ENCODE data around the gene KRT28. TPM values are rescaled to one million over a fixed set of nuclear protein-coding genes. Genes with fewer than 3 reads are reported as not detected.
A peak's percentile ranks its signal among the peaks of the same experiment; 100 is the strongest.

Gene KRT28, protein sequence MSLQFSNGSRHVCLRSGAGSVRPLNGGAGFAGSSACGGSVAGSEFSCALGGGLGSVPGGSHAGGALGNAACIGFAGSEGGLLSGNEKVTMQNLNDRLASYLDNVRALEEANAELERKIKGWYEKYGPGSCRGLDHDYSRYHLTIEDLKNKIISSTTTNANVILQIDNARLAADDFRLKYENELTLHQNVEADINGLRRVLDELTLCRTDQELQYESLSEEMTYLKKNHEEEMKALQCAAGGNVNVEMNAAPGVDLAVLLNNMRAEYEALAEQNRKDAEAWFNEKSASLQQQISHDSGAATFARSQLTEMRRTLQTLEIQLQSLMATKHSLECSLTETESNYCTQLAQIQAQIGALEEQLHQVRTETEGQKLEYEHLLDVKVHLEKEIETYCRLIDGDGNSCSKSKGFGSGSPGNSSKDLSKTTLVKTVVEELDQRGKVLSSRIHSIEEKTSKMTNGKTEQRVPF
- total RNA-seq = not detected

DNA sequence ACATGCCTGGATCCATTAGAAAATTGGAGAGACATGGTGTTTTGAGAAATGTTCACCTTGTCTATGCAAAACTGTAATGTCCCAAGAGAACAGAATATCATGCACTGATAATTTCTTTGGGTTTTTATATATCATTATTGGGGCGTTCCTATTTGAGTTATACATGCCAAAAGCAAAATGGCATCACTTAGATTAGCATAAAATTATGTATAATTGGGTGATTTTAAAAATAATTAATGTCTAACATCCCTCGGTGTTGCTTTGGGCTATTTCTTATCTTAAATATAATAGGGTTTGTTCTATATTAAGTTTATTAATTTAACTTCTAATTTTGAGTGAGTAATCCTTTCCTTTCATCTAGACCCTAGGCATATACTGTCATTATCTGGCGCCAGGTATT, at the start of gene KRT28:
Gene KRT28, minus strand, starts transcription at position 101 of the 400 bp plus-strand sequence. Its CDS starts 66 bp downstream, at position 35.
- peaks cover 24 to 34% of the 10 kb centered on the region in 2 donors for H3K27me3 Mint-ChIP-seq

DNA sequence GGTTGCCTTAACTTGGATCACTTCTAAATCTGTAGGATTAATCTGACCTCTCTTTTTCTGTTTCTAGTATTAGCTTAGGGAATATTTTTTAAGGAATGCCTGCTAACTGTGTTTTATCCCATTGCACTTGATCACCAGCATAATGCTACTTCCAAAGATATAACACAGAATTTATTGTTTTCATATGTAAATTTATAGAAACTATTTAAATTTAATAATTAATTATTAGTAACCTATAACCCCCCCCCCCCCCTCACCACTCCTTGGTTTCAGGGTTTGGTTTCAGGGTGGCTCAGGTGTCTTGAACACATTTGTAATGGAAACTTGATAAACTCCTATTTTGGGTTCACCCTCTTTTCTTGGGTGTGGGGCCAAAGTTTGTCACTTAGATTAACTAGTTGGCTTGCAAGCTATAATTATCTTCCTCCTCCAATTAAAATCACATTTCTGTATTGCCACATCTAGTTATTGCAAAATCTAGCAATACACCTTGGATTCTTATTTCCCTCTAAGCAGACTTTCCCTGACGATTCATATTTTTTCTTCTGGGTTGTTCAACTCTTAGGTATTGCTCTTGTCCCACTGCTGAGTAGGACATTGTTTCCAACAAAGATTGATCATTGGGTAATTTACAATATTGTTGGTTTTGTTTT, 49.0 kb upstream of the KRT28 start:
- ATAC-seq (no peak), DNase-seq (ENCODE audit: low spot score) (no peak)
- no peaks in the 10 kb centered on the region for H3K4me1 Mint-ChIP-seq (ENCODE audit: low read depth in 2 of 2)
- H3K9me3 Mint-ChIP-seq = no peaks in the 10 kb centered on the region
- H3K36me3 Mint-ChIP-seq = no peaks in the 10 kb centered on the region
- no peak overlapping the region for H3K27ac Mint-ChIP-seq
- peaks cover 46 to 62% of the 10 kb centered on the region in 2 donors for H3K27me3 Mint-ChIP-seq
- no peak overlapping the region for H3K4me3 Mint-ChIP-seq

More for the DNA sequence above, at the start of gene KRT28:
- no peaks in the 10 kb centered on the region for H3K36me3 Mint-ChIP-seq
- no peaks in the 10 kb centered on the region for H3K9me3 Mint-ChIP-seq
- no peak for ATAC-seq
- H3K4me1 Mint-ChIP-seq (ENCODE audit: low read depth in 2 of 2) = peaks cover 2 to 4% of the 10 kb centered on the region in 2 donors
- DNase-seq (ENCODE audit: low spot score) = no peak
- no peak within 1 kb of the TSS for H3K4me3 Mint-ChIP-seq
- H3K27ac Mint-ChIP-seq = no peak within 1 kb of the TSS

DNA sequence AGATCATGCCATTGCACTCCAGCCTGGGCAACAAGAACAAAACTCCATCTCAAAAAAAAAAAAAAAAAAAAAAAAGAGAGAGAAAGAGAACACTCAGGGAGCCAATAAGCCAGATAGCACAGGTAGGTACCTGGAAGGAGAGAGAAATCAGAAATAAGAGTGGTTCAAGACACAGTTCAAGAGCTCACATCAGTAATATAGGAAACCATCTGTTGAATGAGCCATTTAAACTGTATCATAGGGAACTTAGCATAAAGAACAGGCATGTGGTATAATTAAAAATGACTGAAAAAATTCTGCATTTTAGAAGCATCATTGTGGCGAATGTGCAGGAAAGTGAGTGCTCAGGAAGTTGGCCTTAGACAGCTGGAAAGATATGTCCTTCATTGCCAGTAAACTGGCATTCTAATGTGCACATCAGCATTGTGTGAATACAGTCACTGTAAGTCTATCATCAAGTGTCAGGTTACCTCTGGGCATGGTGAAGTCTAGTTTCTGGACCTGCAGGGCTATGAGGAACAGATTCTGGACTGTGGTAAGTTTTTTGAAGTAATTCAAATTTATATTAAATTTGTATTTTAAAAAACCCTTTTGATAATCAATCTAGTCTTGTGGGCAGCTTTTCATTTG, 46.9 kb upstream of the KRT28 start:
- ATAC-seq (no peak), DNase-seq (ENCODE audit: low spot score) (no peak)
- no peaks in the 10 kb centered on the region for H3K9me3 Mint-ChIP-seq
- no peak overlapping the region for H3K4me3 Mint-ChIP-seq
- H3K4me1 Mint-ChIP-seq (ENCODE audit: low read depth in 2 of 2) = no peaks in the 10 kb centered on the region
- H3K36me3 Mint-ChIP-seq = no peaks in the 10 kb centered on the region
- H3K27ac Mint-ChIP-seq = no peak overlapping the region
- peaks cover 45 to 49% of the 10 kb centered on the region in 2 donors for H3K27me3 Mint-ChIP-seq

DNA sequence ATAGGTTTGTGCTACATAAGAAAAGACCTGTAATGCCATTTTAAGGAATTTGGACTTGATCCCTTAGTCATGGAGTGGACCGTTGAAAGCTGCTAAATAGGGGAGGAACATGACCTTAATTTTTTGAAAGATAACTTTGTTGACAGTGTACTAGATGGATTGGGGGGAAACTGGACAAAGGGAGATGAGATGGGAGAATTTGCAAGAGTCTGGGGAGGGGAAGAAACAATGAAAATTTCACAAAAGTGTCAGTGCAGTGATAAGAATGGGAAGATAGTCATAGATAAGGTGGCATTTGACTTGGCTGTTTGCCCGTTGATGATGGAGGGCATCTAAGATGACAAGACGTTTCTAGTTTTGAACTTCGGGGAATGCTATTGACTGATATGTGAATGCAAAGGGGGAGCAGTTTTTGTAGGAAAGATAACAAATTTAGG, 44.9 kb upstream of the KRT28 start:
- ATAC-seq = no peak
- H3K27me3 Mint-ChIP-seq = peaks cover 36 to 51% of the 10 kb centered on the region in 2 donors

DNA sequence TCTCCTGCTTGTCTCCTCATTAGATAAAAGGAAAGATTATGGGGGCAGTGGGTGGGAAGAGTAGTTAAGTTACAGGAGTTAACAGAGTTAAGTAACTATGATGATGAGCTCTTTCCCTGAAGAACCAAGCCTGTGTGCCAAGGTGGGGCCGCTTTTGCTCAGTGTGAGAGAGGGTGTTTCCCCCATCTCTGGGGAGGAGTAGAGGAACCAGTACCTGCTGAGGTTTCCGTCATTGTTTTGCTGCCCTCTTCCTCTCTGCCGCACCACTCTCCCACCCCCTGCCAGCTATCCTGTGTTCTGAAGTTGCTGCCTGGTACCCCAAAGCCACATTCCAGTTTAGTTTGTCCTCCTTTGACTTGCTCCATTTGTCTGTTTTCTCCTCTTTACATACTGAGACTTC, 43.5 kb upstream of the KRT28 start:
- H3K4me3 Mint-ChIP-seq = no peak overlapping the region
- H3K9me3 Mint-ChIP-seq = no peaks in the 10 kb centered on the region
- H3K4me1 Mint-ChIP-seq (ENCODE audit: low read depth in 2 of 2) = no peaks in the 10 kb centered on the region
- ATAC-seq (no peak), DNase-seq (ENCODE audit: low spot score) (no peak)
- peaks cover 42 to 48% of the 10 kb centered on the region in 2 donors for H3K27me3 Mint-ChIP-seq
- H3K36me3 Mint-ChIP-seq = no peaks in the 10 kb centered on the region
- H3K27ac Mint-ChIP-seq = no peak overlapping the region

More for the DNA sequence above, 44.9 kb upstream of the KRT28 start:
- no peak for DNase-seq (ENCODE audit: low spot score)
- Mint-ChIP-seq H3K4me3 (no peak overlapping the region), H3K4me1 (ENCODE audit: low read depth in 2 of 2) (no peaks in the 10 kb centered on the region), H3K36me3 (no peaks in the 10 kb centered on the region), H3K27ac (no peak overlapping the region), H3K9me3 (no peaks in the 10 kb centered on the region)

DNA sequence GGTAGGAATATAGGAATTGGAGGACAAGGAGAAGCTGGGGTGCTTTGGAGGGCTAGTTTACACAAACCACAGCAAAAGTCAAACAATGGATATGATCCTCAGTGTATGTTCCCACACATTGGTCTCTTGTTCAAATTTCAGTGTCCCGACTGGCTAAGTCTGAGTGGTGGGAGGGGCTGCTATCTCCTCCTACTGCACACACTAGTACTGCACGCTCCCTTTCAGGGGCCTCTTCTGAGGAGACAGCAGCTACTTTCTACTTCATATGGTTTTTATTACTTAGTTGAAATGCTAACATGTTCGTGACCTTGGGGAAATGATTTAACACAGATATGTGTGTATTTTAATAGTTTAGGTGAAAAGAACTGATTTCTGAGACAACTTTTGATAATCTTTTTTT, 41.5 kb upstream of the KRT28 start:
- Mint-ChIP-seq H3K4me1 (ENCODE audit: low read depth in 2 of 2) (no peaks in the 10 kb centered on the region), H3K36me3 (no peaks in the 10 kb centered on the region), H3K4me3 (no peak overlapping the region), H3K9me3 (no peaks in the 10 kb centered on the region), H3K27ac (no peak overlapping the region), H3K27me3 (peaks cover 39 to 43% of the 10 kb centered on the region in 2 donors)
- ATAC-seq = no peak
- DNase-seq (ENCODE audit: low spot score) = no peak

DNA sequence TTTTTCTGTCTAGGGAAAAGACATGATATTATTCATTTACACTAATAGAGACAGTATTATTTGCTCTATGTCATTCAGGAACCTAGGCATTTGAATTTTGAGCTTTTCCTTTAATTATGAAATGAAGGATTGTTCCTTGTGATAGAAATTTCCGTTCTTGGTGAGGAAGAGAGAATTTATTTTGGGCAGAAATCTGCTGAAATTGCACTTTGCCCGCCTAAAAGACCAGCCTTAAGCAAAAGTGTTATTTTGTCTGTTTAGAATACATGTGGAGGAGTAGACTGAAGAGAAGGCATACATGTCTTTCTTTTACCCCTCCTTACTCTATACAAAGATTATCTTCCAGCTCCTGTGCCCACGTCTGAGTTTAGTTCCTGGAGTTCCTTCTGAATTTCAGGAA, 39.4 kb upstream of the KRT28 start:
- no peak overlapping the region for H3K27ac Mint-ChIP-seq
- no peak overlapping the region for H3K4me3 Mint-ChIP-seq
- no peak for DNase-seq (ENCODE audit: low spot score)
- no peak for ATAC-seq
- no peaks in the 10 kb centered on the region for H3K4me1 Mint-ChIP-seq (ENCODE audit: low read depth in 2 of 2)
- peaks cover 4% of the 10 kb centered on the region for H3K36me3 Mint-ChIP-seq
- no peaks in the 10 kb centered on the region for H3K9me3 Mint-ChIP-seq
- H3K27me3 Mint-ChIP-seq = peaks cover 19 to 25% of the 10 kb centered on the region in 2 donors

DNA sequence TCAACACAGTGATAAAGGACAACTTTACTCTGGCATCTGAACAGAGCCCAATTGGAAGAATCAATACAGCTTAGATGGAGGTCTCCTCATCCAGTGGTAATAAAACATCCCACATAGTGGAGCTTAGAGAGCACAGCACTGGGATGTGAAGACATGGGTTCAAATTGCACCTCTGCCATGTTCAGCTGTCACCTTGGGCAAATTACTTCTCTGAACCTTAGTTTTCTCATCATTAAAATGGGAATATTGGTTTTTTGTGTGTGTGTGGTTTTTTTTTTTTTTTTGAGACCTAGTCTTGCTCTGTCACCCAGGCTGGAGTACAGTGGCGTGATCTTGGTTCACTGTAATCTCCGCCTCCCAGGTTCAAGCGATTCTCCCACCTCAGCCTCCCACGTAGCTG, 36.3 kb upstream of the KRT28 start:
- H3K27me3 Mint-ChIP-seq = peaks cover 7 to 16% of the 10 kb centered on the region in 2 donors
- H3K36me3 Mint-ChIP-seq = peaks cover 4% of the 10 kb centered on the region
- ATAC-seq (no peak), DNase-seq (ENCODE audit: low spot score) (no peak)
- H3K27ac Mint-ChIP-seq = no peak overlapping the region
- no peaks in the 10 kb centered on the region for H3K4me1 Mint-ChIP-seq (ENCODE audit: low read depth in 2 of 2)
- no peaks in the 10 kb centered on the region for H3K9me3 Mint-ChIP-seq
- no peak overlapping the region for H3K4me3 Mint-ChIP-seq

DNA sequence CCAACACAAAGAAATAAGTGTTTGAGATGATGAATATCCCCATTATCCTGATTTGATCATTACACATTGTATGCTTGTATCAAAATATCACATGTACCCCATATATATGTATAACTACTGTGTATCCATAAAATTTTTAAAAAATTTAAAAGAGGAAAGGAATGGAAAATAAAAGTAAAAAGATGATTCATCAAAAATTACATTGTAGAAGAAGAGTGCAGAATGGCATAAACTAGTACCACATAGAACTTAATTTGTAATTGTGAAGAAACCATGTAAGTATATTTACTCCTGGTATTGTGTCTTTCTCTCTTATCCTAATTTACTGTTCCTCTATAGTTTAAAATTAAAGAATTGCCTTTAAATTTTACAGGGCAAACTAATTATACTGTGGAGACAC, 34.1 kb upstream of the KRT28 start:
- Mint-ChIP-seq H3K36me3 (peaks cover 4% of the 10 kb centered on the region), H3K27me3 (peaks cover 4 to 6% of the 10 kb centered on the region in 2 donors), H3K4me3 (no peak overlapping the region), H3K9me3 (no peaks in the 10 kb centered on the region), H3K4me1 (ENCODE audit: low read depth in 2 of 2) (no peaks in the 10 kb centered on the region), H3K27ac (no peak overlapping the region)
- no peak for DNase-seq (ENCODE audit: low spot score)
- ATAC-seq = no peak

DNA sequence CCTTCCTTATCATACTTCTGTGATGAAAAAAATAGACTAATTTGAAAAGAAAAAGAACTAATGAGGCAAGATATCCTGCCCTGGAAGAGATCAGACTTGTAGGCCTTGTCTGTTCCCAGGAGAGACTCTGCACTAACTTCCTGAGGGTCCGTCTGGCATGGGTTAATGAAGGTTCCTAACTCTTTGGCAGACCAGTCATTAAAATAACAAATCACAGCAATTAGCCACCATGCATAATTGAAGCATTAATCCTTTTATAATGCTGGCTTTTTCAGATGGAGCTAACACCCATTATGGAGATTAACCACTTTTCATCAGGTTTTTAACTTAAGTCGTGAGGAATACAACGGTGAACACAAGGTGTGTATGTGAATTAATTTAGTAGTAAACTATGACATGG, 33.1 kb upstream of the KRT28 start:
- ATAC-seq (no peak), DNase-seq (ENCODE audit: low spot score) (no peak)
- no peak overlapping the region for H3K27ac Mint-ChIP-seq
- H3K4me3 Mint-ChIP-seq = no peak overlapping the region
- H3K9me3 Mint-ChIP-seq = no peaks in the 10 kb centered on the region
- H3K4me1 Mint-ChIP-seq (ENCODE audit: low read depth in 2 of 2) = peaks cover 0 to 3% of the 10 kb centered on the region in 2 donors
- peaks cover 4% of the 10 kb centered on the region in 2 donors for H3K27me3 Mint-ChIP-seq
- H3K36me3 Mint-ChIP-seq = peaks cover 4% of the 10 kb centered on the region

DNA sequence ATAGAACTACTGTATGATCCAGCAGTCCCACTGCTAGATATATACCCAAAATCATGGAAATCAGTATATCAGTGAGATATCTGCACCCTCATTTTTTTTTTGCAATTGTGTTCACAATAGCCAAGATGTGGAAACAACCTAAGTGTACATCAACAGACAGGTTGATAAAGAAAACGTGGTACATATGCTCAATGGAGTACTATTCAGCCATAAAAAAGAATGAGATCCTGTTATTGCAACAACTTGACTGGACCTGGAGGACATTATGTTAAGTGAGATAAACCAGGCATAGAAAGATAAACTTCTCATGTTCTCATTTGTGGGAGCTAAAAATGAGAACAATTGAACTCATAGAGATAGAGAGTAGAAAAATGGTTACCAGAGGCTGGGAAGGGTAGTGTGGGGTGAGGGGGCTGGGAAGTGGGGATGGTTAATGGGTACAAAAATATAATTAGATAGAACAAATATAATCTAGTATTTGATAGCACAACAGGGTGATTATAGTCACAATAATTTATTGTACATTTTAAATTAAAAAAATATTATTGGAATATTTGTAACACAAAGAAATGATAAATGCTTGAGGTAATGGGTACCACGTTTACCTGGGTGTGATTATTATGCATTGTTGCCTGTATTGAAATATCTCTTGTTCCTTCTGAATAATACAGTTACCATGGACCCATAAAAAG, 30.5 kb upstream of the KRT28 start:
- Mint-ChIP-seq H3K27ac (no peak overlapping the region), H3K36me3 (peaks cover 10% of the 10 kb centered on the region), H3K4me3 (no peak overlapping the region), H3K9me3 (no peaks in the 10 kb centered on the region), H3K27me3 (peaks cover 18 to 22% of the 10 kb centered on the region in 2 donors), H3K4me1 (ENCODE audit: low read depth in 2 of 2) (peaks cover 0 to 6% of the 10 kb centered on the region in 2 donors)
- no peak for ATAC-seq
- no peak for DNase-seq (ENCODE audit: low spot score)

DNA sequence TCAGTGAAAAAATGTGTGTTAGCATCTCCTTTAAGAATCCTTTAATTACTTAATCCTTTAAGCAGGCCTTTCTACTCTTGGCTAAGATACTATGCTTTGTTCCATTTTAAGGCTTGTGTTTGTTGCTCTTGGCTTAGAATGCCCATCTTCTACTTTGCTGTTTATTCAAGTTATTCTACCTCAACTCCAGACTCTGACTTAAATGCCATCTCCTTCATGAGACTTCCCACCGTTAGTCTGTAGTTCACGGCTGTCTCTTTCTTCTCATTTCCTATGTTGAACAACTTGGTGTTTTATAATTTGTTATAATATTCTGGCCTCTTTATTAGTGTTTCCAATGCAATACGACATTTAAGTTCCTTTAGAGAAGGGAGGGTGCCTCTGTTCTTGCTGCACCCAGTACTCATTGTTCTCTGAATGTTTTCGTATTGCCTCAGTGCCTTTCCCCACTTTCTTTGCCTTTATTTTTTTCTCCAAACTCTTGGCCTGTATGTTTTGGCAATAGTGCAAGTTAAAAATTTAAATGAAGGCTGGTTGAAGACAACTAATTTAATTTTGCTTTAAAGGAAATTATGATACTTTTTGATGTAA, 28.8 kb upstream of the KRT28 start:
- peaks cover 0 to 6% of the 10 kb centered on the region in 2 donors for H3K4me1 Mint-ChIP-seq (ENCODE audit: low read depth in 2 of 2)
- DNase-seq (ENCODE audit: low spot score) (no peak), ATAC-seq (no peak)
- peaks cover 25 to 34% of the 10 kb centered on the region in 2 donors for H3K27me3 Mint-ChIP-seq
- no peak overlapping the region for H3K4me3 Mint-ChIP-seq
- H3K9me3 Mint-ChIP-seq = no peaks in the 10 kb centered on the region
- H3K27ac Mint-ChIP-seq = no peak overlapping the region
- peaks cover 6% of the 10 kb centered on the region for H3K36me3 Mint-ChIP-seq

DNA sequence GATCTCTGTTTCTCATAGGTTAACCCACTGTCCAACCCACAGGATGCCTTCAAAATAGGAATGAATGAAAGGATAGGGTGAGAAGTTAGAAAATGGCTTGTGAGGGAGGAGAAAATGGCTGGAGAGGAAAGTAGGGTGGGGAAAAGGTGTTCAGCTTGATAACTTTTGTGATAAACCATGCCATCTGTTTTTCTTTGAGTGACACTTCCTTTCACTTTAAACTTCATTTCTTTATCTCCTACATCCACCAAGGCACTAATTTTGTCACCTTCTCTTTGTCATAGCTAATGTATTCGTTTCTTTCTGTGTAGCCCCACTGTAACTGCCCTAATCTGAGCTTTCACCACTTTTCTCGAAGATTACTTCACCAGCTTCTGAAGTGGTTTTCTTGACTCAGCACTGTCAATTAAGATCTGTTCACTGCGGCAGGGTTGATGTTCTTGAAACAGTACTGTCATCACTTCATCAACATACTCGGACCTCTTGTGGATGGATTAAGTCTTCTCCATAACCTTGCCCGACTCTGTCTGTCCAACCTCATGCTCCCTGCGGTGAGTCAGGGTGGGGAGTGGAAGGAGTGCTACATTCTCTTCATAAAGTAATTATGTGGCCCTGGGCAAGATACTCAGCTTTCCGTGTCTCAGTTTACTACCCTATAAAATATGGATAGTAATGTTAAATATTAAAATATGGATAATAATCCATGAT, 28.1 kb upstream of the KRT28 start:
- no peak for DNase-seq (ENCODE audit: low spot score)
- no peak overlapping the region for H3K27ac Mint-ChIP-seq
- peaks cover 0 to 6% of the 10 kb centered on the region in 2 donors for H3K4me1 Mint-ChIP-seq (ENCODE audit: low read depth in 2 of 2)
- H3K9me3 Mint-ChIP-seq = no peaks in the 10 kb centered on the region
- peak; percentile 49 to 57 for ATAC-seq
- H3K27me3 Mint-ChIP-seq = peaks cover 26 to 34% of the 10 kb centered on the region in 2 donors
- no peak overlapping the region for H3K4me3 Mint-ChIP-seq
- H3K36me3 Mint-ChIP-seq = peaks cover 6% of the 10 kb centered on the region

Data from natural killer cell treated with Interleukin-12 subunit alpha and Interleukin-12 subunit beta and Interleukin-15 and Interleukin-18, amount 100 ng/mL, for 72 hours (primary cell).